ENCODE measurements around the gene CHST11.
"Not testable (repeated sequence)": the region's sequence is repeated elsewhere in the genome, so short reads cannot be mapped to it uniquely, and the experiment has no call there.

CHST11 gene

GRCh38 chr12:104506676-104507401, 50.1 kb downstream of the CHST11 start:
- no peak for DNase-seq

GRCh38 chr12:104507672-104508071, 50.9 kb downstream of the CHST11 start:
- DNase-seq, result no peak

GRCh38 chr12:104508752-104509446, 52.2 kb downstream of the CHST11 start:
- no peak for DNase-seq

GRCh38 chr12:104510145-104510872, 53.6 kb downstream of the CHST11 start:
- no peak for DNase-seq

GRCh38 chr12:104510873-104511440, 54.2 kb downstream of the CHST11 start:
- no peak for DNase-seq

- no peak for DNase-seq
Measured at GRCh38 chr12:104513681-104514080, 56.9 kb downstream of the CHST11 start.

GRCh38 chr12:104514092-104514810, 57.5 kb downstream of the CHST11 start:
- DNase-seq, result no peak

- DNase-seq, result no peak
Measured at GRCh38 chr12:104515899-104516298, 59.2 kb downstream of the CHST11 start.

GRCh38 chr12:104516821-104517220, 60.1 kb downstream of the CHST11 start:
- no peak for DNase-seq

- no peak for DNase-seq
Measured at GRCh38 chr12:104517880-104518279, 61.1 kb downstream of the CHST11 start.

- DNase-seq, result peak; percentile 65
Measured at GRCh38 chr12:104519190-104520019, 62.7 kb downstream of the CHST11 start.

GRCh38 chr12:104520242-104520900, 63.6 kb downstream of the CHST11 start:
- DNase-seq, result no peak

GRCh38 chr12:104521731-104522130, 65.0 kb downstream of the CHST11 start:
- no peak for DNase-seq

- DNase-seq, result no peak
Measured at GRCh38 chr12:104522985-104523722, 66.4 kb downstream of the CHST11 start.

- DNase-seq, result no peak
Measured at GRCh38 chr12:104524034-104524832, 67.5 kb downstream of the CHST11 start.

- DNase-seq, result no peak
Measured at GRCh38 chr12:104526320-104526719, 69.6 kb downstream of the CHST11 start.

- no peak for DNase-seq
Measured at GRCh38 chr12:104526751-104527150, 70.0 kb downstream of the CHST11 start.

GRCh38 chr12:104527653-104528052, 70.9 kb downstream of the CHST11 start:
- not testable (repeated sequence) for DNase-seq

- DNase-seq, result no peak
Measured at GRCh38 chr12:104529130-104529874, 72.6 kb downstream of the CHST11 start.
